ENCODE data around the gene RASGRP4. TPM values are rescaled to one million over a fixed set of nuclear protein-coding genes. Genes with fewer than 3 reads are reported as not detected.
"Not testable (repeated sequence)": the region's sequence is repeated elsewhere in the genome, so short reads cannot be mapped to it uniquely, and the experiment has no call there.

Gene RASGRP4
- total RNA-seq, 4 donors from 2014 or later, result under 0.01 to 2.0 (median 1.5) TPM; not detected in 1

DNA sequence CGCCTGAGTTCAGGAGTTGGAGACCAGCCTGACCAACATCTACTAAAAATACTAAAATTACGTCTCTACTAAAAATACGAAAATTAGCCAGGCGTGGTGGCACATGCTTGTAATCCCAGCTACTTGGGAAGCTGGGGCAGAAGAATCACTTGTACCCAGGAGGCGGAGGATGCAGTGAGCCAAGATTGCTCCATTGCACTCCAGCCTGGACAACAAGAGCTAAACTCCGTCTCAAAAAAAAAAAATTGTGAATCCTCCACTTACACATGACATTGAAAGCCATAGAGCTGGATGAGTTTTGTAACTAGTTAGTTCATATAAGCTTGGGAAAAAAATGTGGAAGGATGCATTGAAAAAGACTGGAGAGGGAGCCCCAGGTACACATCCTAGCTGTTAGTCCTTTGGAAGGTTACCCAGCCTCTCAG, 52.1 kb downstream of the RASGRP4 start:
- Histone ChIP-seq H3K36me3 (no peaks in the 10 kb centered on the region), H3K27me3 (no peaks in the 10 kb centered on the region), H3K9me3 (no peaks in the 10 kb centered on the region), H3K4me3 (peak overlapping the region; percentile 85 to 93), H3K27ac (peak overlapping the region; percentile 90), H3K4me1 (peaks cover 3 to 15% of the 10 kb centered on the region in 2 donors)
- DNase-seq, result no peak
- intact Hi-C loops (cut with DNase I; ENCODE audit: low total_unique reads), result loop anchor here (5.0 kb wide), 1 partner anchor 37 kb away; the partner anchor contains the start of gene CATSPERG
- TF ChIP-seq, protein P1, sequence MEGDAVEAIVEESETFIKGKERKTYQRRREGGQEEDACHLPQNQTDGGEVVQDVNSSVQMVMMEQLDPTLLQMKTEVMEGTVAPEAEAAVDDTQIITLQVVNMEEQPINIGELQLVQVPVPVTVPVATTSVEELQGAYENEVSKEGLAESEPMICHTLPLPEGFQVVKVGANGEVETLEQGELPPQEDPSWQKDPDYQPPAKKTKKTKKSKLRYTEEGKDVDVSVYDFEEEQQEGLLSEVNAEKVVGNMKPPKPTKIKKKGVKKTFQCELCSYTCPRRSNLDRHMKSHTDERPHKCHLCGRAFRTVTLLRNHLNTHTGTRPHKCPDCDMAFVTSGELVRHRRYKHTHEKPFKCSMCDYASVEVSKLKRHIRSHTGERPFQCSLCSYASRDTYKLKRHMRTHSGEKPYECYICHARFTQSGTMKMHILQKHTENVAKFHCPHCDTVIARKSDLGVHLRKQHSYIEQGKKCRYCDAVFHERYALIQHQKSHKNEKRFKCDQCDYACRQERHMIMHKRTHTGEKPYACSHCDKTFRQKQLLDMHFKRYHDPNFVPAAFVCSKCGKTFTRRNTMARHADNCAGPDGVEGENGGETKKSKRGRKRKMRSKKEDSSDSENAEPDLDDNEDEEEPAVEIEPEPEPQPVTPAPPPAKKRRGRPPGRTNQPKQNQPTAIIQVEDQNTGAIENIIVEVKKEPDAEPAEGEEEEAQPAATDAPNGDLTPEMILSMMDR (IDR thresholded peaks at IDR 0.05), result no peak
- no peak for TF ChIP-seq POLR2A (IDR thresholded peaks at IDR 0.05)

DNA sequence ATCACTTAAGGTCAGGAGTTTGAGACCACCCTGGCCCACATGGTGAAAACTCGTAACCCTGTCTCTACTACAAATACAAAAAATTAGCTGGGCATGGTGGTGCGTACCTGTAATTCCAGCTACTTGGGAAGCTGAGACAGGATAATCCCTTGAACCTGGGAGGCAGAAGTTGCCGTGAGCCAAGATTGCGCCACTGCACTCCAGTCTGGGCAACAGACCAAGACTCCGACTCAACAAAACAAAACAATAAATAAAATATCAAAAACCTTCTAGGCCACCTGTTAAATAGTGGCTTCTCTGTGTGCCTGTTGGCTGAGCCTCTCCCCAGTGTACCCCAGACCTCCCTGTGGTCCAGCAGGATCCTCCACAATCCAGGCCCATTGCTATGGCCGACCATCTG, 54.9 kb downstream of the RASGRP4 start:
- Histone ChIP-seq H3K27me3 (no peaks in the 10 kb centered on the region), H3K4me1 (peaks cover 3 to 10% of the 10 kb centered on the region in 2 donors), H3K9me3 (no peaks in the 10 kb centered on the region), H3K4me3 (no peak overlapping the region), H3K27ac (no peak overlapping the region), H3K36me3 (no peaks in the 10 kb centered on the region)
- TF ChIP-seq POLR2A (IDR thresholded peaks at IDR 0.05), result no peak
- TF ChIP-seq, protein P1 (IDR thresholded peaks at IDR 0.05), result no peak
- intact Hi-C loops (cut with DNase I; ENCODE audit: low total_unique reads), result loop anchor here (5.0 kb wide), 1 partner anchor 34 kb away; the partner anchor contains the start of gene CATSPERG
- DNase-seq, result no peak

DNA sequence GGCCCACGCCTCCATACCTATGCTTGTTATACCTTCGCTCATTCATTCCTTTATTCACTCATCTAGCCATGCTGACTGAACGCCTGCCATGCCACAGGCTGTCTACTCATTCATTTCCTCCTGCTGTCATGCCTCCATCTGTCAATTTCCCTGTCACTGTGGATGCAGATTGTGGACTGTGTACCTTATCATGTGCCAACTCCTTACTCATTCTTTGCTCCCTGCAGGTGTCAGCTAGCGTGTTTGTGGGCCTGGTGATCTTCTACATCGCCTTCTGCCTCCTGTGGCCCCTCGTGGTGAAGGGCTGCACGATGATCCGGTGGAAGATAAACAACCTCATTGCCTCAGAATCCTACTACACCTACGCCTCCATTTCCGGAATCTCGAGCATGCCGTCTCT, 55.7 kb downstream of the RASGRP4 start:
- no peak for TF ChIP-seq POLR2A (IDR thresholded peaks at IDR 0.05)
- TF ChIP-seq, protein P1 (IDR thresholded peaks at IDR 0.05), result no peak
- Histone ChIP-seq H3K27me3 (no peaks in the 10 kb centered on the region), H3K27ac (no peak overlapping the region), H3K4me1 (peaks cover 0 to 2% of the 10 kb centered on the region in 2 donors), H3K4me3 (no peak overlapping the region), H3K36me3 (no peaks in the 10 kb centered on the region), H3K9me3 (no peaks in the 10 kb centered on the region)
- intact Hi-C loops (cut with DNase I; ENCODE audit: low total_unique reads), result loop anchor here (5.0 kb wide), 1 partner anchor 33 kb away; the partner anchor contains the start of gene CATSPERG
- no peak for DNase-seq

DNA sequence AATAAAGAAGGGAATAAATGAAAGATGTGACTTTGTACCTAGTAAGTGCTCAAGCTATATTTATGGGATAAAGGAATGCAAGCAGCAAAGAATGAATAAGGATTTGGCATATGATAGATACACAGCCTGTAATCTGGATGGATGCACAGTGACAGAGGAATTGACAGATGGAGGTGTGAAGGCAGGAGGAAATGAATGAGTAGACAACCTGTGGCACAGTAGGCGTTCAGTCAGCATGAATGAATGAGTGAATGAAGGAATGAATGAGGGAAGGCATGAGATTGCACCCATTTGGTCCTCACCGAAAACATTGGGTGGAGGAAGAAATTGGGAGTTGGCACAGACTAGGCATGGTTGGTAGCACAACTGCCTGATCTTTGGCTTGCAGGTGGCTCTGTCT, 56.4 kb downstream of the RASGRP4 start:
- TF ChIP-seq, protein P1 (IDR thresholded peaks at IDR 0.05), result no peak
- TF ChIP-seq POLR2A (IDR thresholded peaks at IDR 0.05), result no peak
- H3K4me1 ChIP-seq, result no peaks in the 10 kb centered on the region
- intact Hi-C loops (cut with DNase I; ENCODE audit: low total_unique reads), result no loop called here
- H3K4me3 ChIP-seq, result no peak overlapping the region
- H3K27me3 ChIP-seq, result no peaks in the 10 kb centered on the region
- no peaks in the 10 kb centered on the region for H3K9me3 ChIP-seq
- DNase-seq, result no peak
- no peak overlapping the region for H3K27ac ChIP-seq
- no peaks in the 10 kb centered on the region for H3K36me3 ChIP-seq

DNA sequence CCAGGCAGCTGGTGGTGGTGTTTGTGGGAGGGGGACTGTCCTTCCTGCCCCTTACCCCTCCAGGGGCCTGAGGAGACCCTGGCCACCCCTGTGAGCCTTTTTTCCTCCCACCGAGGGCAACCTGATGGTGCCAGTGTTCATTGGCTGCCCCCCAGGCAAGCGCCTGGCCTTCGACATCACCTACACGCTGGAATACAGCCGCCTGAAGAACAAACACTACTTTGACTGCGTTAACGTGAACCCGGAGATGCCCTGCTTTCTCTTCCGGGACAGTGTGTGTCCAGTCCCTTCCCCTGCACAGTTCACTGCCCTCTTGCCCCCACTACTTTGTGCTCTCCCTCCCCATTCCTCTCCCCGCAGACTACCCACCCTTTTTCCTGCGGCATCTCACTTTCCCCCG, 59.0 kb downstream of the RASGRP4 start:
- Histone ChIP-seq H3K27ac (no peak overlapping the region), H3K4me1 (no peaks in the 10 kb centered on the region), H3K9me3 (no peaks in the 10 kb centered on the region), H3K36me3 (no peaks in the 10 kb centered on the region), H3K4me3 (no peak overlapping the region), H3K27me3 (no peaks in the 10 kb centered on the region)
- TF ChIP-seq, protein P1 (IDR thresholded peaks at IDR 0.05), result no peak
- TF ChIP-seq POLR2A (IDR thresholded peaks at IDR 0.05), result no peak
- intact Hi-C loops (cut with DNase I; ENCODE audit: low total_unique reads), result no loop called here
- no peak for DNase-seq

DNA sequence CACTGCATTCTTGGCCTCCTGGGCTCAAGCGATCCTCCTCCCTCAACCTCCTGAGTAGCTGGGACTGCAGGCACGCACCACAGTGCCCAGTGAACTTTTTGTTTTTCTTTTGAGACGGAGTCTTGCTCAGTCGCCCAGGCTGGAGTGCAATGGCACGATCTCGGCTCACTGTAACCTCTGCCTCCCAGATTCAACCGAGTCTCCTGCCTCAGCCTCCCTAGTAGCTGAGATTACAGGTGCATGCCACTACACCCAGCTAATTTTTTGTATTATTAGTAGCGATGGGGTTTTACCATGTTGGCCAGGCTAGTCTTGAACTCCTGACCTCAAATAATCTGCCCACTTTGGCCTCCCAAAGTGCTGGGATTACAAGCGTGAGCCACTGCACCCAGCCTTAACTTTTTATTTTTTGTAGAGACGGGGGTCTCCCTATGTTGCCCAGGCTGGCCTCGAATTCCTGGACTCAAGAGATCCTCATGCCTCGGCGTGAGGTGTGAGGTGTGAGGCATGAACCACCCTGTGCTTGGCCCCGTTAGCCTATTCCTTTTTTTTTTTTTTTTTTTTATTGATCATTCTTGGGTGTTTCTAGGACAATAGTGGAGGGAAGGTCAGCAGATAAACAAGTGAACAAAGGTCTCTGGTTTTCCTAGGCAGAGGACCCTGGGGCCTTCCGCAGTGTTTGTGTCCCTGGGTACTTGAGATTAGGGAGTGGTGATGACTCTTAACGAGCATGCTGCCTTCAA, 62.9 kb downstream of the RASGRP4 start:
- intact Hi-C loops (cut with DNase I; ENCODE audit: low total_unique reads); H3K4me3 ChIP-seq; H3K9me3 ChIP-seq; H3K36me3 ChIP-seq; H3K27ac ChIP-seq; H3K27me3 ChIP-seq; H3K4me1 ChIP-seq; DNase-seq: not testable (repeated sequence)
